Vagina (tissue), 2 donors: ENCODE data around the gene PSMB4.

ENCODE experiments used
- CTCF ChIP-seq, 3 experiments: fragments of 450-650 bp in 2 of 3; fragments of 200-600 bp in 1 of 3; sonication (generic) in 1 of 3; IDR thresholded peaks; one replicate each; pipeline ENCODE4 v1.5.1; 2017 to 2019; ENCODE audit warnings: antibody characterized with exemption in 3 of 3, mild to moderate bottlenecking in 2 of 3, moderate library complexity in 2 of 3
- POLR2A ChIP-seq, 2 donors: fragments of 450-650 bp; IDR thresholded peaks; one replicate each; pipeline ENCODE4 v1.6.1; 2017; ENCODE audit warnings: antibody characterized with exemption in 2 of 2, mild to moderate bottlenecking in 2 of 2, moderate library complexity in 2 of 2
- POLR2AphosphoS5 ChIP-seq, 2 donors: sonication (generic); formaldehyde crosslinking; IDR thresholded peaks; one replicate each; pipeline ENCODE4 v1.9.0; 2017; ENCODE audit warnings: antibody characterized with exemption in 2 of 2, mild to moderate bottlenecking in 2 of 2, low read depth in 1 of 2; ENCODE audit not compliant: insufficient read depth in 1 of 2

GRCh38 chr1:151436985-151437384 lies 37.6 kb downstream of the PSMB4 start:
- no peak for TF ChIP-seq CTCF (IDR thresholded peaks at IDR 0.05)
- TF ChIP-seq POLR2A (IDR thresholded peaks at IDR 0.05) = no peak
- no peak for TF ChIP-seq POLR2AphosphoS5 (IDR thresholded peaks at IDR 0.05; ENCODE audit: insufficient read depth in 1 of 2, low read depth in 1 of 2)
